GM19324 (cell line): ENCODE results near the gene ARSK.
A peak's percentile ranks its signal among the peaks of the same experiment; 100 is the strongest.

Experiments used
- ATAC-seq: cut with Tn5 transposase; IDR thresholded peaks from one replicate; pipeline ENCODE4 v1.9.1; 2021; ENCODE audit warnings: mild to moderate bottlenecking, moderate library complexity; ENCODE audit not compliant: unreplicated experiment, low FRiP score

ARSK gene, protein sequence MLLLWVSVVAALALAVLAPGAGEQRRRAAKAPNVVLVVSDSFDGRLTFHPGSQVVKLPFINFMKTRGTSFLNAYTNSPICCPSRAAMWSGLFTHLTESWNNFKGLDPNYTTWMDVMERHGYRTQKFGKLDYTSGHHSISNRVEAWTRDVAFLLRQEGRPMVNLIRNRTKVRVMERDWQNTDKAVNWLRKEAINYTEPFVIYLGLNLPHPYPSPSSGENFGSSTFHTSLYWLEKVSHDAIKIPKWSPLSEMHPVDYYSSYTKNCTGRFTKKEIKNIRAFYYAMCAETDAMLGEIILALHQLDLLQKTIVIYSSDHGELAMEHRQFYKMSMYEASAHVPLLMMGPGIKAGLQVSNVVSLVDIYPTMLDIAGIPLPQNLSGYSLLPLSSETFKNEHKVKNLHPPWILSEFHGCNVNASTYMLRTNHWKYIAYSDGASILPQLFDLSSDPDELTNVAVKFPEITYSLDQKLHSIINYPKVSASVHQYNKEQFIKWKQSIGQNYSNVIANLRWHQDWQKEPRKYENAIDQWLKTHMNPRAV

DNA sequence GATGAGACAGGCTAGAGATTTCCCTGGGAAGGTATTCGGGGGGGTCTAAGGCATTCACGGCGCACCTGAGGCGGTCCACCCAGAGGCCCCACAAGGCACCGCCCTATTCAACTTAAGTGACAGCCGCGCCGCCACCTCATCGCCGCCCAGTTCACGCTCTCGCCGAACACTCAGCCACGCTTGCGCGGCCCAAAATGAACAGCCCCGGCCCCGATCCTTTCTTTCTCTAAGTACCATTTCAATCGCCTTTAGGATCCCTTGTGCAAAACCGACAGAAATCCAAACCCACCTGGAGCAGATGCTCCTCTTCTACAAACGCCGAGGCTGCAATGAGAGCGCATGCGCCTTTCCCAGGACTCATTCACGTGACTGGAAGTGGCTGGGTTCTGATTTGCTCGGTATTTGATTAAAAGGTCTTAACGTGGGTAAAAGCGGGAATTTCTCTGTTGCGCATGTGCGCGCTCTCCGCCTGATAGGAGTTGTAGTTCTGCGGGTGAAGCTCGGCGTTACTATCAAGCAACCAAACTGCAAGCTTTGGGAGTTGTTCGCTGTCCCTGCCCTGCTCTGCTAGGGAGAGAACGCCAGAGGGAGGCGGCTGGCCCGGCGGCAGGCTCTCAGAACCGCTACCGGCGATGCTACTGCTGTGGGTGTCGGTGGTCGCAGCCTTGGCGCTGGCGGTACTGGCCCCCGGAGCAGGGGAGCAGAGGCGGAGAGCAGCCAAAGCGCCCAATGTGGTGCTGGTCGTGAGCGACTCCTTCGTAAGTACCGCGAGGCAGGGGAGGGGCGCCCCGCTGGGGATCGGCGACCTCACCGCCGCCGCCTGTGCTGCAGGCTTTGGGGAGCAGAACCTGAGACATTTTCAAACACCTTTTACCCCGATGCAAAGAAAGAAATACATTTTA, at the start of gene ARSK, which contains the start of gene SKIC3:
TSS of gene ARSK (plus strand) at position 455 of the 902 bp plus-strand sequence. CDS start at position 633, 178 bp downstream.
TSS of gene SKIC3 (minus strand) at position 331 of the 902 bp plus-strand sequence. CDS start 7,827 bp downstream, outside the sequence.
- peak; percentile 96 for ATAC-seq

- ATAC-seq, result no peak
Measured at GRCh38 chr5:95508550-95508949, 46.4 kb upstream of the ARSK start.

GRCh38 chr5:95511606-95512005, 43.3 kb upstream of the ARSK start:
- no peak for ATAC-seq

- ATAC-seq, result no peak
Measured at GRCh38 chr5:95518417-95518816, 36.5 kb upstream of the ARSK start.

GRCh38 chr5:95519151-95519550, 35.8 kb upstream of the ARSK start:
- no peak for ATAC-seq

DNA sequence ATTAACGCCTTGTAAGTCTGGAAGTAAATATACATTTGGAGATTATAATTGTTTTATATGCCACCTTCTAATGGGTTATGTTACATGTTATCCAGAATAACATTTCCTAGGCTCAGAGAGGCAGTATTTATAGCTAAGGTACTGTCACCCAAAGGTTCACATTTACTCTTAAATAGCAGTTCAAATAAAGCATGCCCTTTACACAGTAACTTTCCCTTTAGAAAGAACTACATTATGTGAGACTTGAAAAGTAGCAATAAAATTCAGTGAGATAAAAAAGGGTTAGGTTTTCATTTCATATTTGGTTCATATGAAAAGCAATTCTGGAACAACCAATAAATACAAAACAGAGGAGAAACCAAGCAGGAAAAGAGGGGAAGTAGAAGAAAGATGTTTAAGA, 35.2 kb upstream of the ARSK start:
- ATAC-seq, result no peak

DNA sequence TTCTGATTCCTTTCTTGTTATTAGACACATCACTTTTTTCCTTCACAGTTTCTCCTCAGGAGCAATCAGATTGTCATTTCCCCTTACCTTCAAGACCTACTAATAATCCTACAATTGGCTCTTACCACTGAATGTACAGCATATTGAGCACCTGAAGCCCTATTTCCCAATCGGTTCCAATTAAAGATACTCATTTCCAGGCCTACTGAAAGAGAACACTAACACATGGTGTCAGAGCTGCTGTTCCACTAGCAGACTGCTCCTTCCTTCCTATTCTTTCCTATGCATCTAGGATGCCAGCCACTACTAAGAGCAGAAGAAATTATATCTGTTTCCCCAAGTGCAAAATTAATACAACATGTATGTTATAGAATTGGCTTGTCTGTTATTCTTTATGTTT, 34.7 kb upstream of the ARSK start:
- ATAC-seq, result no peak

DNA sequence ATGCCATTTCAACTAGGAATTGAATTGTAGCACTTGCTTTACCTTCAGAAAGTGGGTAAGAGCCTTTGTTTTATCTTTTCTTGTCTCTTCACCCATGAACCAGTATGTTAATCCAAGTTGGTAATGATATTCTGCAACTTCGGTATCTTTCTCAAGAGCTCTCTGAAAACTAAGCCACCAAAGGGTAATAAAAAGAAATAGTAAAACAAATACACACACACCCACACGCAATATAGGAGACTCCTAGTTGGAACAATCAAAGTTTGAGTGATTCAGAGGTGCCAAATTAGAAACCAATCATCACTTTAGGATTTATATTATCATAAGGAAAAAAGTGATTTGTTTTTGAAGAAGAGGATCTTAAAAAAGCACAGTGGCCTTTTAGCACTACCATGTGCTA, 30.5 kb upstream of the ARSK start:
- no peak for ATAC-seq

- no peak for ATAC-seq
Measured at GRCh38 chr5:95526871-95527270, 28.0 kb upstream of the ARSK start.

- no peak for ATAC-seq
Measured at GRCh38 chr5:95528565-95528964, 26.3 kb upstream of the ARSK start.

GRCh38 chr5:95530416-95530815, 24.5 kb upstream of the ARSK start:
- ATAC-seq, result no peak

DNA sequence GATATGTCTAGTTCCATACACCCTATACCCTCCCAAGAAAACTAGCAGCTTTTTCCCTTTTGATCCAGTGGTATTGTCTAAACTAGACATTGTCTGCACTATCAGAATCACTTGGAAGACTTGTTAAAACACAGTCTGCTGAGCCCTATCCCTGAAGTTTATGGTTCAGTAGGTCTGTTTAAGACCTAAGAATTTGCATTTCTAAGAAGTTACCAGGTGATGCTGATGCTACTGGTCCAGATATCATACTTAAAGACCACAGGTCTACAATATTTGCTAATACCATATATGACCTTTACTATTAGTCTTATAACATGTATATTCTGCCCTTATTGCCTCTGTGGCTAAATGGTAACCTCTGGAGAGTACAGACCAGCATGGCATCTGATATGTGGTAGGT, 23.4 kb upstream of the ARSK start:
- no peak for ATAC-seq

GRCh38 chr5:95532415-95532814, 22.5 kb upstream of the ARSK start:
- ATAC-seq, result no peak

DNA sequence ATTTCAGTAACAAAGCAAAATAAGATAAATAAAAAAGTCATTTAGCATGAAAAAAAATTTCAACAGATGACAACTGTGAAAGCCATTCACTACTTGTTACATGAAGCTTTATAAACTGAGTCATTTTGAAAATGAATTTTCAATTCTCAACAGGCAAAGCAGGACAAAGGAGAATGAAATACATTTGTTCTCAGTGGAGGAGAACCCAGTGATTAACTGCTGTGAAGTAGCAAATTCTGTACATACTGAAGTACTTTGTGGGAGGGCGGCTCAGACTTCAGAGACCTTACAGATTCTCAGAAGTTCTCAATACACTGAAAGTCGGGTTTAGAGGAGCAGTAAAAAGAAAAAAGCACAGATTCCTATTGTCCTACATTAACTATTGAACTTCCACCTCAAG, 21.8 kb upstream of the ARSK start:
- ATAC-seq, result no peak

GRCh38 chr5:95533761-95534160, 21.1 kb upstream of the ARSK start:
- ATAC-seq, result no peak

DNA sequence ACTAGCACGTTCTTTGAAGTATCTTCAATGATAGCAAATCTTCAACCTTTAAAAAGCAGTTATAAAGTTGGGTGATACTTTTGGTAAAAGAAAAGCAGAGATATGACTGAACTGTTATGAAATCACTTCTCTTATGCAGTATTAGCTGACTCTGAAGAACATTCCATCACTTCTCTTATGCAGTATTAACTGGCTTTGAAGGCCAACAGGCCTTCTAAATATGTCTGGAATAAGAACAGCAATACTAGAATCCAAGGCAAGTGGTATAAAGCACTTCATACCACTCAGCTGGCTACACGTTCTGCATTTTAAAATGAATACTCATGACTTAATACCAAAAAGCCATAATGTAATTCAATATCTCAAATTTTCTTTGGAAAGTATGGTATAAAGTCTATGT, 17.4 kb upstream of the ARSK start:
- no peak for ATAC-seq

- no peak for ATAC-seq
Measured at GRCh38 chr5:95543017-95543705, 11.7 kb upstream of the ARSK start.

GRCh38 chr5:95549030-95549429, 5.9 kb upstream of the ARSK start:
- ATAC-seq, result no peak

DNA sequence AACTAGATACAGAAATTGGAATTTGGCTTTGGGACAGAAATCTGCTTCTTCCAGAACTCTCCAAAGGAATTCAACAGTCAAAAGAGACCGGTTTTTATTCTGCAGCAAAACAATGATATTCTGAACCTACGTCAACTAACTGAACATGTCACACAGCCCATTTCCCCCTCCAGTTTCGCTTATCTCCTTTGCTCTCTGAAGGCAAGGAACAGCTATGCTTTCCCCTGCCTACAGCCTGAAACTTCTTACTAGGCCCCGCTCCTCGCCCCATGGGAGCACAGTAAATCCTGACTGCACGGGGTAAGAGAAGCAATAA, 612 bp upstream of the ARSK start:
- ATAC-seq, result peak; percentile 25

DNA sequence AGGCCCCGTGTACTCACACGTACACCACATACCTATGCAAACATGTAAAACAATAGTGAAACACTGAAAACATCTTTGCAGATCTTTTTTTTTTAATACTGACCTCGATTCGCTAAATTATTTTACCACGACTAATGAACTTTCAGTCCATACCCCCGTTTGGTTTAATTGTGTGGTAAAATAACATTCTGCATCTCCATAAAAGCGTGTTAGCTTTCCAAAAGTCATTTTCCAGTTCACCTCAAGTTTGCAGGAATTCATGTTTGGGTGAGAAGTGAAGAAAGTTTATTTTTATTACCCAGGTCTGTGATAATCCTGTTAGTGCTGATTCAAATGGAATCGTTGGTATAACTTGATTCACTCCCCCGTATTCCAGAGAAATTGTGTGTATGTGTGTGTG, 652 bp downstream of the ARSK start:
- no peak for ATAC-seq

DNA sequence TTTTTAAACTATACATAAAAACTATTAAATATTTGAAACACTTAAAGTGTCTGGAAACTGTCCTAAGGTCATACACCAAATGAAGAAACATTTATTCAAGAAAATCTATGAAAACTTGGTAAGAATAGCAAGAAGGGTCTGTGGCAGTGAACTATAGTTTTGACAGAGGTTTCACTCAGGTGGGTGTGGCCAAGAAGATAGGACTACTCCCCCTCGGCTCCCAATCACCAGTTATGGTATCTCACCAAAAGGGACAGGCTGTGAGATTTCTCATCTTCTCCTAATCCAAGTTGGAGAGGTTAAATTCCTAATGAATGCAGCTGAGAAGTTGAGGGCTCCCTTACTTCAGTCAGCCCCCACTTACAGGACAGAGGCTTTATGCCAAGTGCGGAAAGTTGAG, 2.9 kb downstream of the ARSK start:
- no peak for ATAC-seq
